Mammary epithelial cell (primary cell): ENCODE data around the gene NR2C2AP.

Experiments
- CTCF ChIP-seq, 2 donors: IDR thresholded peaks in 1 of 2; conservative IDR thresholded peaks in 1 of 2; 2 replicates each; pipeline ENCODE4 v1.5.1; 2011 to 2012; ENCODE audit warnings: inconsistent platforms in 2 of 2, low read length in 2 of 2, mild to moderate bottlenecking in 2 of 2, control low read depth in 1 of 2, low read depth in 1 of 2; ENCODE audit not compliant: insufficient read depth in 1 of 2; ENCODE audit errors: extremely low read depth in 1 of 2
- EZH2 ChIP-seq: IDR thresholded peaks from 2 replicates; pipeline ENCODE4 v1.6.1; 2012; ENCODE audit warnings: low read length, inconsistent platforms, borderline replicate concordance

- TF ChIP-seq CTCF (conservative IDR thresholded peaks at IDR 0.05 in 1 of 2, IDR thresholded peaks at IDR 0.05 in 1 of 2; ENCODE audit: extremely low read depth in 1 of 2, insufficient read depth in 1 of 2, low read depth in 1 of 2, low read length in 2 of 2) (no peak), EZH2 (no peak)
These were observed 967 bp upstream of the NR2C2AP start for GRCh38 chr19:19204181-19204580.
